ENCODE results near the gene PIAS2.

Gene PIAS2

GRCh38 chr18:46910856-46911255 lies 6.5 kb downstream of the PIAS2 start:
- TF ChIP-seq SIN3A (IDR thresholded peaks at IDR 0.05; ENCODE audit: borderline replicate concordance, insufficient read depth, low read length) (no peak), FOXP2 (optimal IDR thresholded peaks at IDR 0.05; ENCODE audit: borderline replicate concordance, extremely low read depth, extremely low read length, insufficient read depth) (no peak), REST (IDR thresholded peaks at IDR 0.05; ENCODE audit: insufficient read depth in 1 of 2, low read depth in 2 of 2, low read length in 2 of 2) (no peak), TAF1 (IDR thresholded peaks at IDR 0.05; ENCODE audit: borderline replicate concordance, insufficient read depth, low read length) (no peak), POLR2AphosphoS5 (IDR thresholded peaks at IDR 0.05; ENCODE audit: low read depth, low read length) (no peak)

GRCh38 chr18:46909497-46909896 lies 7.8 kb downstream of the PIAS2 start:
- TF ChIP-seq POLR2AphosphoS5 (IDR thresholded peaks at IDR 0.05; ENCODE audit: low read depth, low read length): no peak
- TF ChIP-seq REST (IDR thresholded peaks at IDR 0.05; ENCODE audit: insufficient read depth in 1 of 2, low read depth in 2 of 2, low read length in 2 of 2): no peak
- no peak for TF ChIP-seq FOXP2 (optimal IDR thresholded peaks at IDR 0.05; ENCODE audit: borderline replicate concordance, extremely low read depth, extremely low read length, insufficient read depth)
- TF ChIP-seq TAF1 (IDR thresholded peaks at IDR 0.05; ENCODE audit: borderline replicate concordance, insufficient read depth, low read length): no peak

- TF ChIP-seq POLR2AphosphoS5 (IDR thresholded peaks at IDR 0.05; ENCODE audit: low read depth, low read length): no peak
- no peak for TF ChIP-seq FOXP2 (optimal IDR thresholded peaks at IDR 0.05; ENCODE audit: borderline replicate concordance, extremely low read depth, extremely low read length, insufficient read depth)
- no peak for TF ChIP-seq TAF1 (IDR thresholded peaks at IDR 0.05; ENCODE audit: borderline replicate concordance, insufficient read depth, low read length)
- no peak for TF ChIP-seq SIN3A (IDR thresholded peaks at IDR 0.05; ENCODE audit: borderline replicate concordance, insufficient read depth, low read length)
- no peak for TF ChIP-seq REST (IDR thresholded peaks at IDR 0.05; ENCODE audit: insufficient read depth in 1 of 2, low read depth in 2 of 2, low read length in 2 of 2)
Observed at GRCh38 chr18:46903406-46903805, 13.9 kb downstream of the PIAS2 start.

- TF ChIP-seq SIN3A (IDR thresholded peaks at IDR 0.05; ENCODE audit: borderline replicate concordance, insufficient read depth, low read length) (no peak), REST (IDR thresholded peaks at IDR 0.05; ENCODE audit: insufficient read depth in 1 of 2, low read depth in 2 of 2, low read length in 2 of 2) (no peak), FOXP2 (optimal IDR thresholded peaks at IDR 0.05; ENCODE audit: borderline replicate concordance, extremely low read depth, extremely low read length, insufficient read depth) (no peak), TAF1 (IDR thresholded peaks at IDR 0.05; ENCODE audit: borderline replicate concordance, insufficient read depth, low read length) (no peak), POLR2AphosphoS5 (IDR thresholded peaks at IDR 0.05; ENCODE audit: low read depth, low read length) (no peak)
Observed at GRCh38 chr18:46899274-46899948, 17.9 kb downstream of the PIAS2 start.

All from PFSK-1 (cell line).